ENCODE measurements around the gene TRPM3.
"Not testable (repeated sequence)": the region's sequence is repeated elsewhere in the genome, so short reads cannot be mapped to it uniquely, and the experiment has no call there.

Gene TRPM3

DNA sequence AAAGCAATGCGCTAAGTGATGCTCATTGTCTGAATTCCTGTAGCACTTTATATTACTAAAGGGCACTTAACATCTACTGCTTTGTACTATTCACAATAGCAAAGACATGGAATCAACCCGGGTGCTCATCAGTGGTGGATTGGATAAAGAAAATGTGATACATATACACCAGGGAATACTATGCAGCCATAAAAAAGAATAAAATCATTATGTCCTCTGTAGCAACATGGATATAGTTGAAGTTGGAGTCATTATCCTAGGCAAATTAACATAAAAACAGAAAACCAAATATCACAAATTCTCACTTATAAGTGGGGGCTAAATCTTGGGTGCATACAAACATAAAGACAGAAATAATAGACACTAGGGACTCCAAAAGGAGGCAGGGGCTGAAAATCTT, 308.3 kb downstream of the TRPM3 start:
- no peak for DNase-seq

DNA sequence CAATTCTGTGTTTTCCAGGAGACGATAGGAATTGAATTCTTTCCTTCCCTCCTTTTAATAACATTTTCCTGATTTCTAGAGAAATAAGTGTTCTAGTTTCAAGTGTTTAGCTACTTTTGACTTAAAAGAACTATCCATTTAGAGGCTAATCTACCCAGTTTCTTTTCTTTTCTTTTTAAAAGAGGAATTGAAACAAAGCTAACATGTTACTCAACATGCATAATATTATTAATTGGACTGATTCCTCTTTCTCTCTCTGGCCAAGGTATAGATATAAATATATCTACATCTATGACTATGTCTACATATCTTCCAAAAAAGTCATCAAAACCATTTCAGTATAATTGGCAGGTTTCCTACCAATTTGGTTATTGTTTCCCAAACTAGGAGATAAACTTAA, 309.8 kb downstream of the TRPM3 start:
- DNase-seq = no peak

GRCh38 chr9:70806875-70807274, 314.5 kb downstream of the TRPM3 start:
- no peak for DNase-seq

GRCh38 chr9:70805949-70806348, 315.5 kb downstream of the TRPM3 start:
- no peak for DNase-seq

DNA sequence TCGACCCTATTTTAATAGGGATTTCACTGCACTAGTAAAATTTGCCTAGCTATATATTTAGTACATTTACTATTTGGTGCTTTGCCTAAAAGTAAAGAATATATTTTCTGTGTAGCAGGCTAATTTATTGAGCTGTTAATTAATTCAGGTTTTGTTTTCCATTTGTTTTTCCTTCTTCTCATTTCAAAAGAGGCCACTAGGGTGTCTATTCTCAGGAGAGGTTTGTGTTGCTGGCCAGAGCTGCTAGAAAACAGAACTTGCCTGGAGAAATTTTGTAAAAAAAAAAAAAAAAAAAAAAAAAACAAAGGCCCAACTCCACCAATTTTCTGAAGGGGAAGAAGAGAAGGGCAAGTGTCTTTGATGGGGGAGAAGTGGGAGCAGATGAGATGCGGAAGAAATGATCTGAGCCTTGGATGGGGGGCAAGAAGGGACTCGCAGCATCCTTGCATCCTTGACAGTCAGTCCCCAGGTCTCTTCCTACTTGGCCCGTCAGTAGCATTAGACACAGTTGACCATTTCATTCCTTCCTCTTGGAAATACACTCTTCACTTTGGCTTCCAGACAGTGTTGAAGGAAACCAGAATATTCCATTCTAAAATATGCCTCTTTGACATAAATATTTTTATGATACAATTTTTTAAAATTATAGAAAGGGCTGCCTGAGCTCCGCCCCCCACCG, 318.5 kb downstream of the TRPM3 start:
- DNase-seq = no peak

GRCh38 chr9:70802206-70802605, 319.2 kb downstream of the TRPM3 start:
- no peak for DNase-seq

GRCh38 chr9:70801181-70801829, 320.1 kb downstream of the TRPM3 start:
- no peak for DNase-seq

- DNase-seq = no peak
Observed at GRCh38 chr9:70798018-70798417, 323.4 kb downstream of the TRPM3 start.

DNA sequence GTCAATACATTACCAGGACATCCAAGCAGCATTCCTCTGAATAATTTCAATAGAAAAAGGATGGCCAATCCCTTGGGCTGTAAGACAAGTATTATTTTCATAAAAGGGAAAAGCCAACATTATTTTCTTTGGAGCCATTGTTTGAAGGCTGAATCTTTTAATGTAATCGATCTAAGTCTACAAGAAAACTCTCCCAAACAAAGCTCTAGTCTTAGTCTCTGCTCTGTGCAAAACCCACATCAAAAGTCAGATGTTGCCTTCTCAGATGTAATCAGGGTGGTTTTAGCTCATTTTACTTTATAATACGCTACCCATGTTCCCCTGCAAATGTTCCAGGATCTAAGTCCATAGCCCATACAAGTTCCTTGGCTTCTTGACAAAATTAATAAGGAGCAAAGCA, 325.6 kb downstream of the TRPM3 start:
- no peak for DNase-seq

GRCh38 chr9:70792796-70793195, 328.6 kb downstream of the TRPM3 start:
- no peak for DNase-seq

DNA sequence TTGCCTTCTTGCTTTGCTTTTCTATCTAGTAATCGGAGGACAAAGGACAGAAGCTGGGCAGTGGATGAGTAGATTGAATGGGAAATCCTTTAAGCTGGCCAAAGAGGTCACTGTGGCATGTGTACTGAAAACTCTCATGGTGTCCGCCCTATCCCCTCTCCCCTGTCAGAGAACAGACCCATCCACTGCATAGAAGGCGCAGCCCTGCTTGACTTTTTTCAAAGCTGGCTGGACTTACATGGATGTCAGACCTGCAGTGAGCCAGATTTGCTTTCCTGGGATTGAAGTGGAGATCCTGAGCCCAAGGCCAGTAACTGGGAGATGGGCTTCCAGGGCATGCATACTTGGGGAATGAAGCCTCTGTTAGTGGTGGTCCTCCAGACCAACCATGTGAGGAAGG, 329.5 kb downstream of the TRPM3 start:
- DNase-seq = no peak

- DNase-seq = no peak
Observed at GRCh38 chr9:70789086-70789485, 332.3 kb downstream of the TRPM3 start.

DNA sequence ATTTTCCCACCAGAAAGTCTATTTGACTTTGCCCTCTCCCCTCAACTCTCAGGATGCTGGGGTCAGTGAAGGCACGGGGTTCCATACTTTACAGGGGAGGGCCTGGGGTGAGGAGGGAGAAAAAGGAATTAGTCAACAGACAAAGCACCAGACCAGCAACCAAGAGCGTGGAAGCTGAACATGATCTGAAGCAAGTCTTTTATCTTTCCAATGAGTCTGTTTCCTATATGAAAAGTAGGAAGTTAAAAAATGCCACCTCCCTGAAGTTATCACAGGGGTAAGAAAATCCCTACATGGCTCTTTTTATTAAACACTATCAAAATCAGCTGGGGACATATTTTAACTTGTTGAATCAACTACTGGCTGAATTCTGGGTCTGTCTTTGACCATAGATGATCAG, 337.0 kb downstream of the TRPM3 start:
- no peak for DNase-seq

DNA sequence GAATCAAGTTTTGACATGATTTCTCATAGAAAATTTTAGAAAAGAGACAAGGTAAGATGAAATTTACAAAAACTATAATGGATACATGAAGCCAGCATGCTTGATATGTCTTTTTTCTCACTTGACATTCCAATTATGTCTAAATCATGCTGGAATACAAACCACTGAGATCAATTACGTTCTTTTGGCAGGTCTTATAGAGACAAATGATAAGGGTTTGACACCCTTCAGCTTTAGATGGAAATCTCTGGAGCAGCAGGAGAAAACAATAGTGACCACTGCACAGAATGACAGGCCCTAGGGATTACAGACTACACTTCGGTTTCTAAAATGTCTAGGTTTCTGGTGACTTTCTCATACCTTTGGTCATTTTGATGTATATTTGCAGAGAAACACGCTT, 342.9 kb downstream of the TRPM3 start:
- no peak for DNase-seq

GRCh38 chr9:70773579-70773978, 347.8 kb downstream of the TRPM3 start:
- DNase-seq = no peak

- DNase-seq = no peak
Observed at GRCh38 chr9:70772601-70773000, 348.8 kb downstream of the TRPM3 start.

DNA sequence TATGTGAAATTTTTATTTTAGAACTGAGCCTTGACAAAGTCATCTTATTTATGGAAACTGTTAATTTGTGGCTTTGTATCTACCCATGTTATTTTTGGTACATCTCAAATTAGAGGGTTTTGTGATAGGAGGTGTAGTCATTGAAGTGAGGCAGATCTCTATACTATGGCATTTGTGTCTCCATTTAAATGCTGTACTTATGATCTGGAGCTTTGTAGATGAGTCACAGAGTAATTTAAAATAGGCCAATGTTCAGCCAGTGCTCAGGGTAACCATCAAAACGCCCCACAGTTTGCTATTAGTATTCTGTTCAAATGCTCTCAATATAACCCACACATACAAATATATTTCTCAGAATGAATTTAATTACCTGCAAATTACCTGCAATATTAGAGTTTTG, 355.5 kb downstream of the TRPM3 start:
- DNase-seq = no peak

DNA sequence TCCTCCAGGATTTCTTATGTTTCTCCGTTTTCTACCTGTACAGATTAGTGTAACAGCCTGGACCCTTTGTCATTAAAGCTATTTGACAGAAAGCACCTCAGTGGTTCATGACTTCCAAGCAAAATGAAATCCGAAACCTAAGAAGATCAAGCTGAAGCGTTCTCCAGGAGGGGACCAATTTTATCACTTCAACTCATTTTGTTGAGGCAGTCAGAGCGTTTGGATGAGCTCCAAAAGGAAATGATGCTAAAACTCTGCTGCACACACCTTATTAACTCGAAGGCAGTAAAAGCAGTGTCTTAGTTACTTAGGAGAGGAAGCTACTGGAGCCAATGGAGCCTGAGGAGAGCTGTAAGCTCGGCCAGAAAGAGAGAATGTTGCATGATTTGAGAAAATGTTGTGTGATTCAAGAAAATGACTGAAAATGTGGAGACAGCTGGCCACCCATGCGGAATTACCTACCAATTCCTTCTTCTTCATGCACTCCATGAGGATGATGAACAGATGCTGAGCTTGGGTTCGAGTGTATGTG, 360.2 kb downstream of the TRPM3 start:
- DNase-seq = no peak

- no peak for DNase-seq
Observed at GRCh38 chr9:70760228-70760627, 361.2 kb downstream of the TRPM3 start.

GRCh38 chr9:70753311-70753710, 368.1 kb downstream of the TRPM3 start:
- DNase-seq = no peak

GRCh38 chr9:70749066-70749465, 372.4 kb downstream of the TRPM3 start:
- no peak for DNase-seq

- DNase-seq = no peak
Observed at GRCh38 chr9:70747261-70747718, 374.1 kb downstream of the TRPM3 start.

- no peak for DNase-seq
Observed at GRCh38 chr9:70746760-70747159, 374.7 kb downstream of the TRPM3 start.

DNA sequence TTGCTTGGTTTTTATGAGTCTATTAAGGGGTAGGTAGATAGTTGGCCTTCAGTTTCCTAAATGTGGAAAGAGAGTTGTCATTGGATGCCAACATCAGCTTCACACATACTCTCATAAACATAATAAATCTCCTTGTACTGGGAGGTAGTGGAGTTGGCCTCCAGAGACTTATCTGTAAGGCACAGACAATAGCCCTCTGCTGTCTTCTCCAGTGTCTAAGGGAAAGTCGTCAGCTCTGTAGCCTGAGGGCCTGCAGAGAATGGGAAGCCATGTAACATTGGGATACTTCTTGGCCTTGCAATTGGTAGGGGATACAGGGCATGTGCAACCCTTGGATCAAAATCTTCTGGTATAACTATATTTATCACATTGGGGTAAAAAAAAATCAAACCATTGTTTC, 375.1 kb downstream of the TRPM3 start:
- DNase-seq = no peak

- not testable (repeated sequence) for DNase-seq
Observed at GRCh38 chr9:70724794-70725193, 396.6 kb downstream of the TRPM3 start.
